Ovary (tissue), 3 donors: ENCODE measurements around the gene PHLDB3.

Source experiments
- POLR2A ChIP-seq: fragments of 450-650 bp; IDR thresholded peaks from one replicate; pipeline ENCODE4 v1.6.1; 2017; ENCODE audit warnings: antibody characterized with exemption, mild to moderate bottlenecking, moderate library complexity
- TF ChIP-seq, protein P1 (sequence below), 3 donors: fragments of 450-650 bp in 2 of 3; fragments of 200-600 bp in 1 of 3; IDR thresholded peaks; one replicate each; pipeline versions ENCODE4 v1.5.1 to v1.8.0; 2016 to 2022; ENCODE audit warnings: antibody characterized with exemption in 3 of 3, mild to moderate bottlenecking in 1 of 3
- donor health status: DM: no; HTN: no; CAD: no.

DNA sequence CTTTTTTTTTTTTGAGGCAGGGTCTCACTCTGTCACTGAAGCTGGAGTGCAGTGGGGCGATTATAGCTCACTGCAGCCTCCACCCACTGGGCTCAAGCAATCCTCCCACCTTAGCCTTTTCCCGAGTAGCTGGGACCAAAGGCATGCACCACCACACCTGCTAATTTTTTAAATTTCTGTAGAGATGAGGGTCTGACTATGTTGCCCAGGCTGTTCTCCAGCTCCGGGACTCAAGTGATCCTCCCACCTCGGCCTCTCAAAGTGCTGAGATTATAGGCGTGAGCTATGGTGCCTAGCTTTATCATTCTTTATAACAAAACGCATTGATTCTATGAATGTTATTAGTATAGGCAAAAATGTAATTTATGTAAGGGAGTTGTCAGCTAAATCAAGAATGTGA is 21.3 kb downstream of the PHLDB3 start:
- TF ChIP-seq, protein P1, sequence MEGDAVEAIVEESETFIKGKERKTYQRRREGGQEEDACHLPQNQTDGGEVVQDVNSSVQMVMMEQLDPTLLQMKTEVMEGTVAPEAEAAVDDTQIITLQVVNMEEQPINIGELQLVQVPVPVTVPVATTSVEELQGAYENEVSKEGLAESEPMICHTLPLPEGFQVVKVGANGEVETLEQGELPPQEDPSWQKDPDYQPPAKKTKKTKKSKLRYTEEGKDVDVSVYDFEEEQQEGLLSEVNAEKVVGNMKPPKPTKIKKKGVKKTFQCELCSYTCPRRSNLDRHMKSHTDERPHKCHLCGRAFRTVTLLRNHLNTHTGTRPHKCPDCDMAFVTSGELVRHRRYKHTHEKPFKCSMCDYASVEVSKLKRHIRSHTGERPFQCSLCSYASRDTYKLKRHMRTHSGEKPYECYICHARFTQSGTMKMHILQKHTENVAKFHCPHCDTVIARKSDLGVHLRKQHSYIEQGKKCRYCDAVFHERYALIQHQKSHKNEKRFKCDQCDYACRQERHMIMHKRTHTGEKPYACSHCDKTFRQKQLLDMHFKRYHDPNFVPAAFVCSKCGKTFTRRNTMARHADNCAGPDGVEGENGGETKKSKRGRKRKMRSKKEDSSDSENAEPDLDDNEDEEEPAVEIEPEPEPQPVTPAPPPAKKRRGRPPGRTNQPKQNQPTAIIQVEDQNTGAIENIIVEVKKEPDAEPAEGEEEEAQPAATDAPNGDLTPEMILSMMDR (IDR thresholded peaks at IDR 0.05), result no peak
- TF ChIP-seq POLR2A, result no peak
